ENCODE data around the gene MAL. TPM values are rescaled to one million over a fixed set of nuclear protein-coding genes. Genes with fewer than 3 reads are reported as not detected.

The MAL gene
- 0.18 TPM for polyA plus RNA-seq (2013, experiment 1 of 2)
- polyA plus RNA-seq (2013, experiment 2 of 2) = 0.19 TPM

DNA sequence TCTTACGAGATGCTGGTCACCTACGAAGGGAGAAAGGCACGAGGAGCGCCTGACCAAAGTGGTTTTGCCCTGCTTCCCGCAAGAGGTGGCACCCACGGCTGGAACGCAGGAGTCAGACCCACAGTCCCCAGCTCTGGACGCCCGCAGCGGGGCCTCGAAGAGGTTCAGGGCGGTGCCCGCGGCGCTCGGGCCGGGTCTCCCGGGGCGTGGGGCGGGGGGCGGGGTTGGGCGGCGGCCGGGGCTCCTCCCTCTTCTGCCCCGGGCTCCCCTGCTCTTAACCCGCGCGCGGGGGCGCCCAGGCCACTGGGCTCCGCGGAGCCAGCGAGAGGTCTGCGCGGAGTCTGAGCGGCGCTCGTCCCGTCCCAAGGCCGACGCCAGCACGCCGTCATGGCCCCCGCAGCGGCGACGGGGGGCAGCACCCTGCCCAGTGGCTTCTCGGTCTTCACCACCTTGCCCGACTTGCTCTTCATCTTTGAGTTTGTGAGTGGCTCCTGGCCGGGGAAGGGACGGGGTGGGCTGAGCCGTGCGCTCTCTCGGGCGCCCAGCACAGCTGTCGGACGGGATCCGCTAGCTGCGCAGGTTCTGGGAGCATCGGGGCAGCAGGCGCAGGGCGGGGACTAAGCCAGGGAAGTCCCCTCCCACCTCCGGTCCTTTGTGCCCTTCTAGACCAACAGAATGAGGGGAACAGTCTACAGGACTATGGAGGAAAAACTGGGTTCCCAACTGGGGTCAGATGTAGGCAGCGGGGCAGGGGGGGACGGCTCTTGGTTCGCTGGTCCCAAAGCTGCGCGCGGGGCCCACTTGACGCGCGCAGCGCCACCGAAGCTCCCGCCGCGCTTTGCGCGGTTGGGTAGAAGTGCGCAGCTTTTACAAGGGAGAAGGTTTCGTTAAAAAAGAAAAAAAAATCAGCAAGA is at the start of gene MAL:
MAL (plus strand) TSS at position 303 of the 914 bp plus-strand sequence; CDS start at position 388, 85 bp downstream.
- peak within 1 kb of the TSS; percentile 28 for H3K23ac ChIP-seq (ENCODE audit: low read depth, low read length, poor library complexity)
- peaks cover 21 to 89% (median 57%) of the 10 kb centered on the region in 3 experiments for H3K27me3 ChIP-seq (ENCODE audit: control insufficient read depth in 3 of 3, insufficient read depth in 3 of 3, low read depth in 1 of 3, low read length in 3 of 3)
- H3K9me3 ChIP-seq (replicated peaks in 1 of 2; ENCODE audit: control insufficient read depth in 2 of 2, insufficient read depth in 1 of 2, low read depth in 1 of 2, low read length in 2 of 2) = no peaks in the 10 kb centered on the region
- no peak within 1 kb of the TSS for H2BK5ac ChIP-seq (ENCODE audit: low read length)
- no peak within 1 kb of the TSS for H4K91ac ChIP-seq (ENCODE audit: low read depth, low read length, poor library complexity)
- peak within 1 kb of the TSS; percentile 24 for H2AK5ac ChIP-seq (ENCODE audit: low read depth, low read length)
- H2AFZ ChIP-seq (ENCODE audit: low read length) = peak within 1 kb of the TSS; percentile 91
- no peaks in the 10 kb centered on the region for H3K36me3 ChIP-seq (replicated peaks in 1 of 2; ENCODE audit: control insufficient read depth in 2 of 2, insufficient read depth in 2 of 2, low read length in 2 of 2)
- H3K18ac ChIP-seq (ENCODE audit: low read length) = peak within 1 kb of the TSS; percentile 89
- H2BK120ac ChIP-seq (ENCODE audit: low read depth, low read length) = no peak within 1 kb of the TSS
- H3K9ac ChIP-seq (ENCODE audit: low read depth, low read length, poor library complexity) = peak within 1 kb of the TSS; percentile 14
- H4K8ac ChIP-seq (ENCODE audit: low read depth, low read length) = no peak within 1 kb of the TSS
- H3K4me1 ChIP-seq (ENCODE audit: control insufficient read depth in 2 of 2, insufficient read depth in 1 of 2, low read depth in 1 of 2, low read length in 2 of 2) = peaks cover 5 to 9% of the 10 kb centered on the region in 2 donors
- H2BK12ac ChIP-seq (ENCODE audit: low read length) = no peak within 1 kb of the TSS
- no peak within 1 kb of the TSS for H3K4ac ChIP-seq (ENCODE audit: low read length)
- H2BK15ac ChIP-seq (ENCODE audit: low read length) = peak within 1 kb of the TSS; percentile 42
- no peaks in the 10 kb centered on the region for H3K79me1 ChIP-seq (ENCODE audit: low read depth, low read length)
- peak; percentile 27 for DNase-seq (ENCODE audit: low spot score)
- no CpG with 5 or more reads among the region's 81 CpGs for WGBS, 2 donors (ENCODE audit: extremely low coverage in 2 of 2, insufficient read length in 2 of 2, insufficient replicate concordance in 1 of 2)
- peak within 1 kb of the TSS; percentile 87 for H3K4me2 ChIP-seq (ENCODE audit: insufficient read depth, low read length, poor library complexity, severe bottlenecking)
- H3K27ac ChIP-seq (replicated peaks; ENCODE audit: low read length) = no peak within 1 kb of the TSS
- peak within 1 kb of the TSS; percentile 31 to 77 for H3K4me3 ChIP-seq (ENCODE audit: low read length in 2 of 2)
- H3K14ac ChIP-seq (ENCODE audit: low read length) = no peak within 1 kb of the TSS

DNA sequence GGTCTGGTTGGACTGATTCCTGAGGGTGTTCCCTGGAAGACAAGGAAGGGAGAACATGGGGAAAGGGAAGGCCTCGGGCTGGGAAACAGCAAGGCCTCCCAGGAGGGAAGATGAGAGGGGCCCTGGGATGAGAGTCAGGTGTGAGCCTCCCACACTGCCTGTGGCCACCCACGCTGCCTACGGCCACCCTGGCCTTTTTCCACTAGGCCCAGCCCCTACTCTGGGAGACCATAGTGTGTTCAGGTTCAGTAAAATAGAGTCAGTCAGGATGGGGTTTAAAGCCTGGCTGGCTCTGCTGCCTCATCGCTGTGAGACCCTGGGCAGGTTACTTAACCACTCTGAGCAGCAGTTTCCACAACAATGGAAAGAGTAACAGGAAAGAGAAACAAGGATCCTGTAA is 47.7 kb upstream of the MAL start:
- no peak overlapping the region for H2AK5ac ChIP-seq (ENCODE audit: low read depth, low read length)
- H3K79me1 ChIP-seq (ENCODE audit: low read depth, low read length) = peaks cover 2% of the 10 kb centered on the region

DNA sequence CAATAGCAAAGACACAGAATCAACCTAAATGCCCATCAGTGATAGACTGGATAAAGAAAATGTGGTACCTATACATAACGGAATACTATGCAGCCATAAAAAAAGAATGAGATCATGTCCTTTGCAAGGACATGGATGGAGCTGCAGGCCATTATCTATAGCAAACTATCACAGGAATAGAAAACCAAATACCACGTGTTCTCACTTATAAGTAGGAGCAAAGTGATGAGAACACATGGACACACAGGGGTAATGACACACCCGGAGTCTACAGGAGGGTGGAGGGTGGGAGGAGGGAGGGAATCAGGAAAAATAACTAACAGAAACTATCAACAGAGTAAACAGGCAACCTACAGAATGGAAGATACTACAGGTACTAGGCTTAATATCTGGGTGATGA is 46.6 kb upstream of the MAL start:
- H4K8ac ChIP-seq (ENCODE audit: low read depth, low read length) = no peak overlapping the region
- no peak overlapping the region for H2AFZ ChIP-seq (ENCODE audit: low read length)
- H3K4me2 ChIP-seq (ENCODE audit: insufficient read depth, low read length, poor library complexity, severe bottlenecking) = no peak overlapping the region
- no peak for DNase-seq (ENCODE audit: low spot score)
- H2AK5ac ChIP-seq (ENCODE audit: low read depth, low read length) = no peak overlapping the region
- H2BK120ac ChIP-seq (ENCODE audit: low read depth, low read length) = no peak overlapping the region
- H3K79me1 ChIP-seq (ENCODE audit: low read depth, low read length) = peaks cover 2% of the 10 kb centered on the region
- no peak overlapping the region for H2BK15ac ChIP-seq (ENCODE audit: low read length)
- H2BK12ac ChIP-seq (ENCODE audit: low read length) = no peak overlapping the region
- H3K27me3 ChIP-seq (ENCODE audit: control insufficient read depth in 3 of 3, insufficient read depth in 3 of 3, low read depth in 1 of 3, low read length in 3 of 3) = peaks cover 0 to 2% (median 0%) of the 10 kb centered on the region in 3 experiments
- no peak overlapping the region for H3K23ac ChIP-seq (ENCODE audit: low read depth, low read length, poor library complexity)
- no peak overlapping the region for H2BK5ac ChIP-seq (ENCODE audit: low read length)
- no peaks in the 10 kb centered on the region for H3K9me3 ChIP-seq (replicated peaks in 1 of 2; ENCODE audit: control insufficient read depth in 2 of 2, insufficient read depth in 1 of 2, low read depth in 1 of 2, low read length in 2 of 2)
- no peaks in the 10 kb centered on the region for H3K4me1 ChIP-seq (ENCODE audit: control insufficient read depth in 2 of 2, insufficient read depth in 1 of 2, low read depth in 1 of 2, low read length in 2 of 2)
- no peak overlapping the region for H3K4ac ChIP-seq (ENCODE audit: low read length)
- H3K9ac ChIP-seq (ENCODE audit: low read depth, low read length, poor library complexity) = no peak overlapping the region
- no peaks in the 10 kb centered on the region for H3K36me3 ChIP-seq (replicated peaks in 1 of 2; ENCODE audit: control insufficient read depth in 2 of 2, insufficient read depth in 2 of 2, low read length in 2 of 2)
- H3K4me3 ChIP-seq (ENCODE audit: low read length in 2 of 2) = no peak overlapping the region
- H4K91ac ChIP-seq (ENCODE audit: low read depth, low read length, poor library complexity) = no peak overlapping the region
- no peak overlapping the region for H3K14ac ChIP-seq (ENCODE audit: low read length)
- WGBS, 2 donors (ENCODE audit: extremely low coverage in 2 of 2, insufficient read length in 2 of 2, insufficient replicate concordance in 1 of 2) = no CpG with 5 or more reads among the region's 3 CpGs
- no peak overlapping the region for H3K27ac ChIP-seq (replicated peaks; ENCODE audit: low read length)
- no peak overlapping the region for H3K18ac ChIP-seq (ENCODE audit: low read length)

More for the DNA sequence above, 47.7 kb upstream of the MAL start:
- no peak overlapping the region for H3K4me2 ChIP-seq (ENCODE audit: insufficient read depth, low read length, poor library complexity, severe bottlenecking)
- no peak overlapping the region for H3K27ac ChIP-seq (replicated peaks; ENCODE audit: low read length)
- DNase-seq (ENCODE audit: low spot score) = no peak
- H3K4me1 ChIP-seq (ENCODE audit: control insufficient read depth in 2 of 2, insufficient read depth in 1 of 2, low read depth in 1 of 2, low read length in 2 of 2) = no peaks in the 10 kb centered on the region
- H2BK15ac ChIP-seq (ENCODE audit: low read length) = no peak overlapping the region
- no CpG with 5 or more reads among the region's 4 CpGs for WGBS, 2 donors (ENCODE audit: extremely low coverage in 2 of 2, insufficient read length in 2 of 2, insufficient replicate concordance in 1 of 2)
- H3K27me3 ChIP-seq (ENCODE audit: control insufficient read depth in 3 of 3, insufficient read depth in 3 of 3, low read depth in 1 of 3, low read length in 3 of 3) = peaks cover 0 to 2% (median 0%) of the 10 kb centered on the region in 3 experiments
- no peak overlapping the region for H2BK12ac ChIP-seq (ENCODE audit: low read length)
- no peak overlapping the region for H2BK120ac ChIP-seq (ENCODE audit: low read depth, low read length)
- H2BK5ac ChIP-seq (ENCODE audit: low read length) = no peak overlapping the region
- no peak overlapping the region for H2AFZ ChIP-seq (ENCODE audit: low read length)
- H3K9me3 ChIP-seq (replicated peaks in 1 of 2; ENCODE audit: control insufficient read depth in 2 of 2, insufficient read depth in 1 of 2, low read depth in 1 of 2, low read length in 2 of 2) = no peaks in the 10 kb centered on the region
- H3K4me3 ChIP-seq (ENCODE audit: low read length in 2 of 2) = no peak overlapping the region
- no peak overlapping the region for H3K14ac ChIP-seq (ENCODE audit: low read length)
- no peak overlapping the region for H4K8ac ChIP-seq (ENCODE audit: low read depth, low read length)
- H3K36me3 ChIP-seq (replicated peaks in 1 of 2; ENCODE audit: control insufficient read depth in 2 of 2, insufficient read depth in 2 of 2, low read length in 2 of 2) = no peaks in the 10 kb centered on the region
- H3K9ac ChIP-seq (ENCODE audit: low read depth, low read length, poor library complexity) = no peak overlapping the region
- no peak overlapping the region for H4K91ac ChIP-seq (ENCODE audit: low read depth, low read length, poor library complexity)
- H3K4ac ChIP-seq (ENCODE audit: low read length) = no peak overlapping the region
- H3K18ac ChIP-seq (ENCODE audit: low read length) = no peak overlapping the region
- no peak overlapping the region for H3K23ac ChIP-seq (ENCODE audit: low read depth, low read length, poor library complexity)
